ENCODE data around the gene ITFG1. TPM values are rescaled to one million over a fixed set of nuclear protein-coding genes. Genes with fewer than 3 reads are reported as not detected.

The ITFG1 gene
- total and polyA plus RNA-seq, 2 of the 13 experiments (the other 11 are each of a cell fraction or from before 2014, with no cell fraction given) = 74.5 to 150 TPM

- TF ChIP-seq TEAD2 (CRISPR knock-in tag; IDR thresholded peaks at IDR 0.05) = no peak
- TF ChIP-seq FOXP4 (CRISPR knock-in tag; IDR thresholded peaks at IDR 0.05) = no peak
- TF ChIP-seq ZUFSP (CRISPR knock-in tag; IDR thresholded peaks at IDR 0.05; ENCODE audit: borderline replicate concordance) = no peak
- 0 out of 2 replicates have a peak, but pooled peaks have one; percentile 35 for TF ChIP-seq ZBTB38 (CRISPR knock-in tag; IDR thresholded peaks at IDR 0.05)
- TF ChIP-seq MLX (CRISPR knock-in tag; IDR thresholded peaks at IDR 0.05) = no peak
- TF ChIP-seq ZXDC (CRISPR knock-in tag; IDR thresholded peaks at IDR 0.05) = no peak
- TF ChIP-seq TBX3 (IDR thresholded peaks at IDR 0.05; ENCODE audit: borderline replicate concordance) = no peak
- no peak for TF ChIP-seq ATM (IDR thresholded peaks at IDR 0.05; ENCODE audit: borderline replicate concordance)
- TF ChIP-seq ARNT (IDR thresholded peaks at IDR 0.05) = no peak
- TF ChIP-seq ZNF75D (CRISPR knock-in tag; IDR thresholded peaks at IDR 0.05; ENCODE audit: borderline replicate concordance) = no peak
- TF ChIP-seq TRIM24 (CRISPR knock-in tag; IDR thresholded peaks at IDR 0.05) = no peak
- TF ChIP-seq TEF (CRISPR knock-in tag; IDR thresholded peaks at IDR 0.05) = 0 out of 2 replicates have a peak, but pooled peaks have one; percentile 20
- TF ChIP-seq BATF2 (CRISPR knock-in tag; IDR thresholded peaks at IDR 0.05) = no peak
- TF ChIP-seq IRF2 (CRISPR knock-in tag; IDR thresholded peaks at IDR 0.05) = no peak
- TF ChIP-seq DDIT3 (CRISPR knock-in tag; IDR thresholded peaks at IDR 0.05) = no peak
- TF ChIP-seq ZNF749 (CRISPR knock-in tag; IDR thresholded peaks at IDR 0.05; ENCODE audit: borderline replicate concordance) = no peak
Observed at GRCh38 chr16:47142821-47143676, 317.8 kb downstream of the ITFG1 start (continued).

All from HepG2 (cell line).